Tibial nerve (tissue), 4 donors: Measurements from ENCODE around the gene IGF1R. TPM values are rescaled to one million over a fixed set of nuclear protein-coding genes. Genes with fewer than 3 reads are reported as not detected.
"Not testable (repeated sequence)": the region's sequence is repeated elsewhere in the genome, so short reads cannot be mapped to it uniquely, and the experiment has no call there.

ENCODE experiments used
- DNase-seq, 2 donors: peaks; one replicate each; pipeline ENCODE4 v3.0.0-alpha.2; 2019; ENCODE audit warnings: low spot score in 2 of 2
- H3K27ac ChIP-seq, 4 donors: fragments of 200-600 bp; sonication (generic) in 3 of 4; one replicate each; pipeline ENCODE4 v1.5.1; 2017 to 2019; ENCODE audit warnings: mild to moderate bottlenecking in 1 of 4
- H3K27me3 ChIP-seq, 2 donors: fragments of 200-600 bp; sonication (generic) in 1 of 2; one replicate each; pipeline versions ENCODE4 v1.5.1 to v1.6.0; 2017 to 2019
- H3K36me3 ChIP-seq, 3 donors: fragments of 200-600 bp; sonication (generic); one replicate each; pipeline ENCODE4 v1.5.1; 2018 to 2019
- H3K4me1 ChIP-seq, 4 donors: fragments of 200-600 bp; sonication (generic) in 3 of 4; one replicate each; pipeline ENCODE4 v1.5.1; 2017 to 2019
- H3K4me3 ChIP-seq, 4 donors: fragments of 200-600 bp; sonication (generic) in 3 of 4; one replicate each; pipeline ENCODE4 v1.5.1; 2017 to 2019; ENCODE audit warnings: mild to moderate bottlenecking in 1 of 4, moderate library complexity in 1 of 4
- H3K9me3 ChIP-seq, 4 donors: fragments of 200-600 bp; sonication (generic) in 3 of 4; one replicate each; pipeline ENCODE4 v1.5.1; 2017 to 2019
- EP300 ChIP-seq, 2 donors: sonication (generic); formaldehyde crosslinking; IDR thresholded peaks; one replicate each; pipeline ENCODE4 v1.6.1; 2017; ENCODE audit warnings: antibody characterized with exemption in 2 of 2, mild to moderate bottlenecking in 1 of 2
- POLR2A ChIP-seq, 2 donors: fragments of 450-650 bp; IDR thresholded peaks; one replicate each; pipeline ENCODE4 v1.6.1; 2017; ENCODE audit warnings: antibody characterized with exemption in 2 of 2, mild to moderate bottlenecking in 2 of 2, moderate library complexity in 2 of 2
- WGBS, 2 donors: methylation state at CpG; one replicate each; pipeline ENCODE4 v1.1.5; 2018; 5-methylcytosine and 5-hydroxymethylcytosine counted together
- total RNA-seq, 4 donors: library from RNA; depleted of rRNA; stranded (reverse); fragments of >200 nt; gene quantifications; one replicate each; pipeline ENCODE4 v1.1.0, GENCODE V29; 2016
- TF ChIP-seq, protein P1 (sequence below), 5 experiments: fragments of 200-600 bp in 3 of 5; fragments of 450-650 bp in 2 of 5; sonication (generic) in 3 of 5; IDR thresholded peaks; one replicate each; pipeline ENCODE4 v1.5.1; 2016 to 2019; ENCODE audit warnings: antibody characterized with exemption in 5 of 5, mild to moderate bottlenecking in 3 of 5, moderate library complexity in 2 of 5

IGF1R gene
- total RNA-seq, 4 donors from 2014 or later = 82.5 to 164 (median 111) TPM

DNA sequence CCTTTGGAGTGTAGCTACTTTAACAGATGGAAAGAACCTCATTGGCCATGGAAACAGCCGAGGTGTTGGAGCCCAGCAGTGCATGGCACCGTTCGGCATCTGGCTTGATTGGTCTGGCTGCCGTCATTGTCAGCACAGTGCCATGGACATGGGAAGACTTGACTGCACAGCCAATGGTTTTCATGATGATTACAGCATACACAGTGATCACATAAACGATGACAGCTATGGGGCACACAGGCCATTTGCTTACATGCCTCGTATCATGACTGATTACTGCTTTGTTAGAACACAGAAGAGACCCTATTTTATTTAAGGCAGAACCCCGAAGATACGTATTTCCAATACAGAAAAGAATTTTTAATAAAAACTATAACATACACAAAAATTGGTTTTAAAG is 315.1 kb downstream of the IGF1R start:
- TF ChIP-seq EP300 (IDR thresholded peaks at IDR 0.05) (no peak), POLR2A (IDR thresholded peaks at IDR 0.05) (no peak)
- TF ChIP-seq, protein P1, sequence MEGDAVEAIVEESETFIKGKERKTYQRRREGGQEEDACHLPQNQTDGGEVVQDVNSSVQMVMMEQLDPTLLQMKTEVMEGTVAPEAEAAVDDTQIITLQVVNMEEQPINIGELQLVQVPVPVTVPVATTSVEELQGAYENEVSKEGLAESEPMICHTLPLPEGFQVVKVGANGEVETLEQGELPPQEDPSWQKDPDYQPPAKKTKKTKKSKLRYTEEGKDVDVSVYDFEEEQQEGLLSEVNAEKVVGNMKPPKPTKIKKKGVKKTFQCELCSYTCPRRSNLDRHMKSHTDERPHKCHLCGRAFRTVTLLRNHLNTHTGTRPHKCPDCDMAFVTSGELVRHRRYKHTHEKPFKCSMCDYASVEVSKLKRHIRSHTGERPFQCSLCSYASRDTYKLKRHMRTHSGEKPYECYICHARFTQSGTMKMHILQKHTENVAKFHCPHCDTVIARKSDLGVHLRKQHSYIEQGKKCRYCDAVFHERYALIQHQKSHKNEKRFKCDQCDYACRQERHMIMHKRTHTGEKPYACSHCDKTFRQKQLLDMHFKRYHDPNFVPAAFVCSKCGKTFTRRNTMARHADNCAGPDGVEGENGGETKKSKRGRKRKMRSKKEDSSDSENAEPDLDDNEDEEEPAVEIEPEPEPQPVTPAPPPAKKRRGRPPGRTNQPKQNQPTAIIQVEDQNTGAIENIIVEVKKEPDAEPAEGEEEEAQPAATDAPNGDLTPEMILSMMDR (IDR thresholded peaks at IDR 0.05) = no peak
- no peaks in the 10 kb centered on the region for H3K4me1 ChIP-seq
- H3K36me3 ChIP-seq = peaks cover 0 to 50% (median 0%) of the 10 kb centered on the region in 3 donors
- peaks cover 0 to 20% (median 0%) of the 10 kb centered on the region in 4 donors for H3K9me3 ChIP-seq
- H3K4me3 ChIP-seq = no peak overlapping the region
- no peak for DNase-seq
- WGBS, 2 donors = 97% methylated on average over 8 of the region's 8 CpGs
- no peaks in the 10 kb centered on the region for H3K27me3 ChIP-seq
- H3K27ac ChIP-seq = no peak overlapping the region

GRCh38 chr15:98964466-98965133 is 316.3 kb downstream of the IGF1R start:
- Histone ChIP-seq H3K36me3 (peaks cover 0 to 39% (median 0%) of the 10 kb centered on the region in 3 donors), H3K4me3 (no peak overlapping the region), H3K4me1 (no peaks in the 10 kb centered on the region), H3K9me3 (peaks cover 0 to 20% (median 0%) of the 10 kb centered on the region in 4 donors), H3K27me3 (no peaks in the 10 kb centered on the region), H3K27ac (no peak overlapping the region)
- no peak for DNase-seq
- 80 to 86% methylated on average over 8 of the region's 8 CpGs for WGBS, 2 donors
- TF ChIP-seq, protein P1 (IDR thresholded peaks at IDR 0.05) = no peak
- no peak for TF ChIP-seq EP300 (IDR thresholded peaks at IDR 0.05)
- TF ChIP-seq POLR2A (IDR thresholded peaks at IDR 0.05) = no peak

- not testable (repeated sequence) for H3K4me3 ChIP-seq, H3K27me3 ChIP-seq, DNase-seq, H3K4me1 ChIP-seq, H3K27ac ChIP-seq
- WGBS, 2 donors = 91 to 100% methylated on average over 4 of the region's 4 CpGs
- peaks cover 0 to 34% (median 0%) of the 10 kb centered on the region in 3 donors for H3K36me3 ChIP-seq
- H3K9me3 ChIP-seq = peaks cover 0 to 20% (median 0%) of the 10 kb centered on the region in 4 donors
Observed at GRCh38 chr15:98965134-98965491, 316.8 kb downstream of the IGF1R start.

GRCh38 chr15:98965597-98965996 is 317.3 kb downstream of the IGF1R start:
- Histone ChIP-seq H3K27me3 (no peaks in the 10 kb centered on the region), H3K4me3 (no peak overlapping the region), H3K9me3 (peaks cover 0 to 20% (median 0%) of the 10 kb centered on the region in 4 donors), H3K4me1 (no peaks in the 10 kb centered on the region), H3K36me3 (peaks cover 0 to 29% (median 0%) of the 10 kb centered on the region in 3 donors), H3K27ac (no peak overlapping the region)
- WGBS, 2 donors = 92 to 100% methylated on average over 1 of the region's 1 CpG
- TF ChIP-seq POLR2A (IDR thresholded peaks at IDR 0.05) = no peak
- DNase-seq = no peak

DNA sequence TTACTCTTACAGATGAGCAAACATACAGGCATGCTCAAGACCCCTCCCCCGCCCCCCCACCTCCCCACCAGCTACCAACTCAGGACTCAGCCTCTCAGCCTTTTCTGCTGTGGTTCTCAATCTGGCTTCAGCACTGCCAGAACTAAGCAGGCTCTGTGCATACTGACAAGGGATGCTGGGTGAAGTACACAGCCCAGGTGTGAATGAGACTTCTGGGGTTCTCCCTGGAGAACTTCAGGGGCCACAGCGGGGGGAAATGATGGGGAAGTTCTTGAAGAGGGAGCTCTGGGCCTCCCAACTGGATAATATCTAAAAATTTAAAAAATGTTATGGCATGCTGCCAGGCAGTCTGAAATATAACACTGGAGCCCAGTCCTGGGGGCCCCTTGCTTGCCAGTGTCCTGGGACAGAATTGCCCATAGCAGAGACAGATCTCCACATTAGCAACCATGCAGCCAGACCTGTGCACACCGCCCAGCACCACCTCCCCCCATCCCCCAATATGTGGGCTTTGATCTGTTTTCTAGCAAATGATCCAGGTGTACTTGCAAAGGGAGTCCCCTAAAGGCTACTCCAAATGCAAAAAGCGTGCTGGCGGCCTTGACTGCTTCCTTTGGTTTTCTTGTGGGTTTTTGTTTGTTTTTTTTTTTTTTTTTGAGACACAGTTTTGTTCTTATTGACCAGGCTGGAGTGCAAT is 317.9 kb downstream of the IGF1R start:
- H3K27ac ChIP-seq = no peak overlapping the region
- TF ChIP-seq EP300 (IDR thresholded peaks at IDR 0.05) (no peak), POLR2A (IDR thresholded peaks at IDR 0.05) (no peak)
- TF ChIP-seq, protein P1 (IDR thresholded peaks at IDR 0.05) = no peak
- no peak overlapping the region for H3K4me3 ChIP-seq
- no peaks in the 10 kb centered on the region for H3K27me3 ChIP-seq
- no peaks in the 10 kb centered on the region for H3K4me1 ChIP-seq
- peaks cover 0 to 15% (median 0%) of the 10 kb centered on the region in 4 donors for H3K9me3 ChIP-seq
- WGBS, 2 donors = 54 to 58% methylated on average over 5 of the region's 5 CpGs
- no peak for DNase-seq
- peaks cover 0 to 22% (median 0%) of the 10 kb centered on the region in 3 donors for H3K36me3 ChIP-seq

DNA sequence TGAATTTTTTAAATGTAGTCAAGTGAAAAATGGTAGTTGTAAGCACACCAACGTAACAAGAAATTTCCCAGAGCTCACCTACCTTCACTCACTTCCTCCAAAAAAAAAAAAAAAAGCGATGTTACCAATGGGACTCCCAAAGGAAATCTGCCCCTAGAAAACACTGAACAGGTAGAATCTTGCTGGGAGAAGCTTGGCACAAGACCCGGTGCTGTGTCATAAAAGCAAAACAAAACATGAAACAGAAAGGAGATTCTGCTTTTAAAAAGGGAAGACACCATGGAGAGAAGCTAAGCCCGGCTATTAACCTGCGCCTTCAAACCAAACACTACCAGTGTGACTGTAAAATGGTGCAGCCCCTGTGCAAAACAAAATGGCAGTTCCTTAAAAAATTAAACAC is 318.8 kb downstream of the IGF1R start:
- WGBS, 2 donors = 81 to 89% methylated on average over 5 of the region's 5 CpGs
- Histone ChIP-seq H3K9me3 (peaks cover 0 to 7% (median 0%) of the 10 kb centered on the region in 4 donors), H3K27me3 (no peaks in the 10 kb centered on the region), H3K27ac (no peak overlapping the region), H3K36me3 (peaks cover 0 to 14% (median 0%) of the 10 kb centered on the region in 3 donors), H3K4me3 (no peak overlapping the region), H3K4me1 (no peaks in the 10 kb centered on the region)
- TF ChIP-seq, protein P1 (IDR thresholded peaks at IDR 0.05) = no peak
- TF ChIP-seq POLR2A (IDR thresholded peaks at IDR 0.05) = no peak
- TF ChIP-seq EP300 (IDR thresholded peaks at IDR 0.05) = no peak
- DNase-seq = no peak
